SU-DHL-6 (cell line): ENCODE results near the gene CTDP1.

Experiments
- H2AFZ ChIP-seq: fragments of 200-600 bp; sonication (generic); 2 replicates; pipeline ENCODE4 v1.6.1; 2014; ENCODE audit warnings: low read depth, mild to moderate bottlenecking, moderate library complexity, mixed read lengths, antibody characterized with exemption, low read length; ENCODE audit not compliant: severe bottlenecking
- H3F3A ChIP-seq: fragments of 200-600 bp; shearing (Covaris generic); 2 replicates; pipeline ENCODE4 v1.6.0; 2016; ENCODE audit warnings: antibody characterized with exemption, mild to moderate bottlenecking; ENCODE audit not compliant: insufficient read depth
- H3K27ac ChIP-seq: fragments of 200-600 bp; sonication (generic); 2 replicates; pipeline ENCODE4 v1.5.1; 2016; ENCODE audit warnings: low read depth, mild to moderate bottlenecking, low read length, moderate library complexity, mixed read lengths
- H3K27me3 ChIP-seq: fragments of 200-600 bp; sonication (generic), shearing (Covaris generic); 2 replicates; pipeline ENCODE4 v1.6.0; 2014; ENCODE audit warnings: mild to moderate bottlenecking, low read length
- H3K36me3 ChIP-seq: fragments of 200-600 bp; sonication (generic); 2 replicates; pipeline ENCODE4 v1.6.1; 2014; ENCODE audit warnings: mild to moderate bottlenecking, low read length, mixed read lengths
- H3K4me2 ChIP-seq: fragments of 300-600, 200-600 bp; shearing (Covaris generic), sonication (generic); 2 replicates; pipeline ENCODE4 v1.6.0; 2014; ENCODE audit warnings: low read length, low read depth, mild to moderate bottlenecking; ENCODE audit not compliant: poor library complexity, severe bottlenecking
- H3K4me3 ChIP-seq: fragments of 200-600 bp; sonication (generic); 2 replicates; pipeline ENCODE4 v1.5.1; 2014; ENCODE audit warnings: antibody characterized with exemption, low read length, mild to moderate bottlenecking, mixed read lengths; ENCODE audit not compliant: insufficient read depth, poor library complexity, severe bottlenecking
- H3K79me2 ChIP-seq: fragments of 200-600 bp; sonication (generic); 2 replicates; pipeline ENCODE4 v1.6.1; 2014; ENCODE audit warnings: mild to moderate bottlenecking, low read length, moderate library complexity; ENCODE audit not compliant: insufficient read depth
- H3K9ac ChIP-seq: fragments of 200-600 bp; sonication (generic); 2 replicates; pipeline ENCODE4 v1.7.0; 2014; ENCODE audit warnings: mild to moderate bottlenecking, low read length
- H3K9me2 ChIP-seq: fragments of 200-600 bp; sonication (generic); replicated peaks from 2 replicates; pipeline ENCODE4 v1.6.1; 2014; ENCODE audit warnings: low read length; ENCODE audit not compliant: insufficient read depth
- H3K9me3 ChIP-seq: fragments of 200-600 bp; sonication (generic); 2 replicates; pipeline ENCODE4 v1.6.1; 2014; ENCODE audit warnings: low read length, mixed read lengths; ENCODE audit not compliant: insufficient read depth
- H4K20me1 ChIP-seq: fragments of 200-600 bp; sonication (generic); 2 replicates; pipeline ENCODE4 v1.6.1; 2014; ENCODE audit warnings: low read depth, mild to moderate bottlenecking, antibody characterized with exemption, low read length, moderate library complexity, mixed read lengths
- CTCF ChIP-seq: fragments of 200-600 bp; sonication (generic); IDR thresholded peaks from one replicate; pipeline ENCODE4 v1.5.1; 2017; ENCODE audit warnings: antibody characterized with exemption, mild to moderate bottlenecking, low read length, moderate library complexity; ENCODE audit not compliant: insufficient read depth, poor library complexity, severe bottlenecking
- EZH2phosphoT487 ChIP-seq: fragments of 200-600 bp; sonication (generic), shearing (Covaris generic); conservative IDR thresholded peaks from 2 replicates; pipeline ENCODE4 v1.6.1; 2018; ENCODE audit warnings: mild to moderate bottlenecking, antibody characterized with exemption, low read length, moderate library complexity, mixed read lengths

CTDP1 gene

GRCh38 chr18:79797518-79798345 is 118.1 kb downstream of the CTDP1 start, which contains the start of gene KCNG2:
KCNG2 (plus strand) TSS chr18:79797938; CDS start chr18:79863668, 65,730 bp downstream.
- no peaks in the 10 kb centered on the region for H3F3A ChIP-seq
- no peaks in the 10 kb centered on the region for H3K36me3 ChIP-seq
- H3K79me2 ChIP-seq: no peaks in the 10 kb centered on the region
- no peaks in the 10 kb centered on the region for H3K27me3 ChIP-seq
- no peak within 1 kb of the TSS for H3K4me3 ChIP-seq
- no peak within 1 kb of the TSS for H3K4me2 ChIP-seq
- no peak for TF ChIP-seq EZH2phosphoT487
- no peak for TF ChIP-seq CTCF
- no peaks in the 10 kb centered on the region for H3K9me3 ChIP-seq
- no peak within 1 kb of the TSS for H2AFZ ChIP-seq
- H3K9me2 ChIP-seq: no peaks in the 10 kb centered on the region
- no peaks in the 10 kb centered on the region for H4K20me1 ChIP-seq
- H3K27ac ChIP-seq: no peak within 1 kb of the TSS
- no peak within 1 kb of the TSS for H3K9ac ChIP-seq

- H3K36me3 ChIP-seq: no peaks in the 10 kb centered on the region
- H3K9me2 ChIP-seq: no peaks in the 10 kb centered on the region
- no peak overlapping the region for H3K4me2 ChIP-seq
- H3K79me2 ChIP-seq: no peaks in the 10 kb centered on the region
- no peak for TF ChIP-seq EZH2phosphoT487
- no peak for TF ChIP-seq CTCF
- no peaks in the 10 kb centered on the region for H3F3A ChIP-seq
- no peak overlapping the region for H3K27ac ChIP-seq
- H3K27me3 ChIP-seq: no peaks in the 10 kb centered on the region
- no peaks in the 10 kb centered on the region for H3K9me3 ChIP-seq
- H3K9ac ChIP-seq: no peak overlapping the region
- no peak overlapping the region for H3K4me3 ChIP-seq
- H2AFZ ChIP-seq: no peak overlapping the region
- H4K20me1 ChIP-seq: no peaks in the 10 kb centered on the region
These were observed 118.9 kb downstream of the CTDP1 start for GRCh38 chr18:79798346-79798998.

GRCh38 chr18:79798999-79799370 is 119.4 kb downstream of the CTDP1 start:
- H2AFZ ChIP-seq: no peak overlapping the region
- H3K27me3 ChIP-seq: no peaks in the 10 kb centered on the region
- no peaks in the 10 kb centered on the region for H3K9me2 ChIP-seq
- H3K4me3 ChIP-seq: no peak overlapping the region
- H3K27ac ChIP-seq: no peak overlapping the region
- no peak overlapping the region for H3K4me2 ChIP-seq
- H3K9me3 ChIP-seq: no peaks in the 10 kb centered on the region
- H4K20me1 ChIP-seq: no peaks in the 10 kb centered on the region
- H3K9ac ChIP-seq: no peak overlapping the region
- no peaks in the 10 kb centered on the region for H3K36me3 ChIP-seq
- no peaks in the 10 kb centered on the region for H3F3A ChIP-seq
- TF ChIP-seq CTCF: no peak
- TF ChIP-seq EZH2phosphoT487: no peak
- H3K79me2 ChIP-seq: no peaks in the 10 kb centered on the region
